SIG-M5 treated with dmso at 0.1 percent for 504 hours (cell line): Measurements from ENCODE around the gene MYO1H.
A peak's percentile ranks its signal among the peaks of the same experiment; 100 is the strongest.
"Not testable (repeated sequence)": the region's sequence is repeated elsewhere in the genome, so short reads cannot be mapped to it uniquely, and the experiment has no call there.

Experiments used
- DNase-seq: peaks from one replicate; lab custom pipeline; 2025; ENCODE audit not compliant: unreplicated experiment; lab: John Stamatoyannopoulos, UW

MYO1H gene

GRCh38 chr12:109467978-109468676 lies 120.4 kb downstream of the MYO1H start:
- no peak for DNase-seq

GRCh38 chr12:109469517-109469916 lies 121.8 kb downstream of the MYO1H start:
- no peak for DNase-seq

- no peak for DNase-seq
Measured at GRCh38 chr12:109473006-109473405, 125.3 kb downstream of the MYO1H start.

GRCh38 chr12:109473526-109474270 lies 126.0 kb downstream of the MYO1H start:
- not testable (repeated sequence) for DNase-seq

- DNase-seq = no peak
Measured at GRCh38 chr12:109475121-109475520, 127.4 kb downstream of the MYO1H start.

- DNase-seq = no peak
Measured at GRCh38 chr12:109475993-109476806, 128.5 kb downstream of the MYO1H start.

GRCh38 chr12:109476807-109477184 lies 129.1 kb downstream of the MYO1H start:
- DNase-seq = no peak

- DNase-seq = peak; percentile 89
Measured at GRCh38 chr12:109477185-109477962, 129.7 kb downstream of the MYO1H start, which contains the start of the genes KCTD10 and UBE3B. KCTD10 (minus strand) TSS chr12:109477300; CDS start chr12:109477262, 38 bp downstream. UBE3B (plus strand) TSS chr12:109477634; CDS start chr12:109483552, 5,918 bp downstream.

GRCh38 chr12:109477963-109478315 lies 130.2 kb downstream of the MYO1H start:
- DNase-seq = no peak

- DNase-seq = no peak
Measured at GRCh38 chr12:109479761-109480160, 132.1 kb downstream of the MYO1H start.

- DNase-seq = no peak
Measured at GRCh38 chr12:109480356-109480755, 132.7 kb downstream of the MYO1H start.

- no peak for DNase-seq
Measured at GRCh38 chr12:109481863-109482262, 134.2 kb downstream of the MYO1H start.

GRCh38 chr12:109482491-109482890 lies 134.8 kb downstream of the MYO1H start:
- DNase-seq = no peak

GRCh38 chr12:109482894-109483293 lies 135.2 kb downstream of the MYO1H start:
- no peak for DNase-seq

GRCh38 chr12:109483346-109483745 lies 135.6 kb downstream of the MYO1H start:
- no peak for DNase-seq

GRCh38 chr12:109485201-109485600 lies 137.5 kb downstream of the MYO1H start:
- no peak for DNase-seq

- DNase-seq = no peak
Measured at GRCh38 chr12:109487181-109488050, 139.7 kb downstream of the MYO1H start.

- no peak for DNase-seq
Measured at GRCh38 chr12:109488051-109488665, 140.5 kb downstream of the MYO1H start.
